Karpas-422 (cell line): ENCODE data around the gene PRCP. TPM values are rescaled to one million over a fixed set of nuclear protein-coding genes. Genes with fewer than 3 reads are reported as not detected.

Experiments
- DNase-seq: peaks from one replicate; pipeline ENCODE4 v3.0.0-alpha.2; 2015
- H2AFZ ChIP-seq: fragments of 200-600 bp; sonication (generic); 2 replicates; pipeline ENCODE4 v1.6.1; 2014; ENCODE audit warnings: antibody characterized with exemption, low read length, mixed read lengths
- H3K27ac ChIP-seq: fragments of 200-600 bp; sonication (generic); 2 replicates; pipeline ENCODE4 v1.5.1; 2014; ENCODE audit warnings: mild to moderate bottlenecking, low read length, moderate library complexity
- H3K27me3 ChIP-seq: fragments of 200-600 bp; sonication (generic); 2 replicates; pipeline ENCODE4 v1.6.1; 2014; ENCODE audit warnings: low read length, mixed read lengths
- H3K36me3 ChIP-seq: fragments of 200-600 bp; sonication (generic); 2 replicates; pipeline ENCODE4 v1.6.1; 2014; ENCODE audit warnings: low read length, mixed read lengths; ENCODE audit not compliant: insufficient read depth
- H3K4me1 ChIP-seq: fragments of 200-600 bp; sonication (generic); 2 replicates; pipeline ENCODE4 v1.6.1; 2014; ENCODE audit warnings: mild to moderate bottlenecking, low read length, mixed read lengths
- H3K4me2 ChIP-seq: fragments of 200-600 bp; sonication (generic); 2 replicates; pipeline ENCODE4 v1.6.1; 2014; ENCODE audit warnings: low read length, low read depth, mild to moderate bottlenecking; ENCODE audit not compliant: poor library complexity, severe bottlenecking
- H3K4me3 ChIP-seq: fragments of 200-600 bp; sonication (generic); 2 replicates; pipeline ENCODE4 v1.5.1; 2014; ENCODE audit warnings: mild to moderate bottlenecking, antibody characterized with exemption, low read length, mixed read lengths
- H3K79me2 ChIP-seq: fragments of 200-600 bp; sonication (generic); 2 replicates; pipeline ENCODE4 v1.6.1; 2014; ENCODE audit warnings: mild to moderate bottlenecking, low read length, mixed read lengths
- H3K9ac ChIP-seq: fragments of 200-600 bp; sonication (generic); 2 replicates; pipeline ENCODE4 v1.6.0; 2014; ENCODE audit warnings: low read length
- H3K9me2 ChIP-seq: fragments of 200-600 bp; sonication (generic), shearing (Covaris generic); replicated peaks from 2 replicates; pipeline ENCODE4 v1.6.0; 2014; ENCODE audit warnings: mild to moderate bottlenecking, low read length, moderate library complexity; ENCODE audit not compliant: insufficient read depth
- H3K9me3 ChIP-seq: fragments of 300-700, 200-600 bp; sonication (generic); 2 replicates; pipeline ENCODE4 v1.6.1; 2014; ENCODE audit warnings: low read length, mixed read lengths
- H4K20me1 ChIP-seq: fragments of 200-600 bp; sonication (generic); 2 replicates; pipeline ENCODE4 v1.6.1; 2014; ENCODE audit warnings: mild to moderate bottlenecking, antibody characterized with exemption, low read length, low read depth; ENCODE audit not compliant: insufficient read depth
- total RNA-seq: library from RNA; depleted of rRNA; stranded (reverse); fragments of >200 nt; shearing (Covaris generic); gene quantifications from 2 replicates; pipeline ENCODE4 v1.2.3, GENCODE V29; 2014; ENCODE audit warnings: low replicate concordance; rRNA removed

Gene PRCP
- total RNA-seq, 1 experiment from 2014 or later, result 46.1 TPM

DNA sequence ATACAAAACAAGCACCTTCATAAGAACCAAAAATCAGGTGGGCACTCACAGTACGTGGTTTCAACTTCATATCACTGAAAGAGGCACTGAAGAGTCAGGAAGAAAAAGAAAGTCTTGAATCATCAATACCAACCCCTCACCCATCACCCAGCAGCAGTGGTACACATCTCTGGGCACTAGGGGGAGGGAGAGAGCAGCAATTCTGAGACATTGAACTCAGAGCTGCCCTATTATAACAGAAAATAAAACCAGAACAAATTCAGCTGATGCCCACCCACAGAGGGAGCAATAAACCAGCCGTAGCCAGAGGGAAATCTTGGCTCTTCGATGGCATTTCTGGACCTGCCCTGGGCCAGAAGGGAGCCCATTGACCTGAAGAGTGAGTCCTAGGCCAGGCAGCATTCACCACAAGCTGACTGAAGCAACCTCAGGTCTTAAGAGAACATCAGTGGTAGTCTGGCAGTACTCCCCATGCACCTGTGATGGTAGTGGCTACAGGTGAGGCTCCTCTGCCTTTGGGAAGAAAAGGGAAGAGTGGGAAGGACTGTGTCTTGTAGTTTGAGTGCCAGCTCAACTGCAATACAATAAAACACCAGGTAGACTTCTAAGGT is 124.4 kb downstream of the PRCP start:
- H3K36me3 ChIP-seq, result no peaks in the 10 kb centered on the region
- peak overlapping the region; percentile 4; the same call in 1 of the 2 replicates for H2AFZ ChIP-seq
- no peak overlapping the region for H3K27ac ChIP-seq
- peaks cover 4% of the 10 kb centered on the region; the same call in 1 of the 2 replicates for H3K4me1 ChIP-seq
- no peaks in the 10 kb centered on the region for H3K9me2 ChIP-seq
- H3K27me3 ChIP-seq, result no peaks in the 10 kb centered on the region; the same call in 1 of the 2 replicates
- H3K4me3 ChIP-seq, result peak overlapping the region; percentile 34; the same call in 1 of the 2 replicates
- H4K20me1 ChIP-seq, result no peaks in the 10 kb centered on the region
- peak; percentile 88 for DNase-seq
- H3K9me3 ChIP-seq, result no peaks in the 10 kb centered on the region
- peak overlapping the region; percentile 47 for H3K4me2 ChIP-seq
- no peaks in the 10 kb centered on the region for H3K79me2 ChIP-seq
- 0 out of 2 replicates have a peak overlapping the region, but pooled peaks have one; percentile 6 for H3K9ac ChIP-seq

DNA sequence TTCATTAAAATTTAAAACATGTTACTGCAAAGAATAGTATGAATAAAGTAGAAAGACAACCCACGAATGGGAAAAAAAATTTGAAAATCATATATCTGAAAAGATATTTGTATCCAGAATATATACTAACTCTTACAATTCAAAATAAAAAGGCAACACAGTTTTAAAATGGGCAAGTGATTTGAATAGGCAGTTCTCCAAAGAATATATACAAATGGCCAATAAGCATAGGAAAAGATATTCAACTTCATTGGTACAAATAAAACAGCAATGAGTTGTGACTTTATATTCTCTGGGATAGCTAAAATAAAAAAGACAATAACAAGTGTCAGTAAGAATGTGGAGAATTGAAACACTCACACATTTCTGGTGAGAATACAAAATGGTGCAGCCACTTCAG is 125.0 kb downstream of the PRCP start:
- H3K9ac ChIP-seq, result 0 out of 2 replicates have a peak overlapping the region, but pooled peaks have one; percentile 6
- H3K9me3 ChIP-seq, result no peaks in the 10 kb centered on the region
- H4K20me1 ChIP-seq, result no peaks in the 10 kb centered on the region
- no peaks in the 10 kb centered on the region for H3K36me3 ChIP-seq
- no peaks in the 10 kb centered on the region; the same call in 1 of the 2 replicates for H3K27me3 ChIP-seq
- no peaks in the 10 kb centered on the region for H3K79me2 ChIP-seq
- peak overlapping the region; percentile 34; the same call in 1 of the 2 replicates for H3K4me3 ChIP-seq
- peak overlapping the region; percentile 4; the same call in 1 of the 2 replicates for H2AFZ ChIP-seq
- peaks cover 4% of the 10 kb centered on the region; the same call in 1 of the 2 replicates for H3K4me1 ChIP-seq
- H3K4me2 ChIP-seq, result peak overlapping the region; percentile 47
- DNase-seq, result no peak
- H3K27ac ChIP-seq, result no peak overlapping the region
- no peaks in the 10 kb centered on the region for H3K9me2 ChIP-seq

Other genes starting within 250 kb of the PRCP start
- gene FAM181B, start 166.6 kb downstream of the PRCP start, total RNA-seq, result not detected in 2 replicates
- 9.3 and 26.8 TPM in 2 replicates for gene DDIAS, start 1.3 kb upstream of the PRCP start, total RNA-seq
- 66.5 and 66.7 TPM in 2 replicates for gene RAB30, start 171.5 kb upstream of the PRCP start, total RNA-seq